ENCODE results near the gene PCBP3. TPM values are rescaled to one million over a fixed set of nuclear protein-coding genes. Genes with fewer than 3 reads are reported as not detected.

PCBP3 gene
- total RNA-seq, 2 donors from 2014 or later = 0.77 to 17.2 TPM

DNA sequence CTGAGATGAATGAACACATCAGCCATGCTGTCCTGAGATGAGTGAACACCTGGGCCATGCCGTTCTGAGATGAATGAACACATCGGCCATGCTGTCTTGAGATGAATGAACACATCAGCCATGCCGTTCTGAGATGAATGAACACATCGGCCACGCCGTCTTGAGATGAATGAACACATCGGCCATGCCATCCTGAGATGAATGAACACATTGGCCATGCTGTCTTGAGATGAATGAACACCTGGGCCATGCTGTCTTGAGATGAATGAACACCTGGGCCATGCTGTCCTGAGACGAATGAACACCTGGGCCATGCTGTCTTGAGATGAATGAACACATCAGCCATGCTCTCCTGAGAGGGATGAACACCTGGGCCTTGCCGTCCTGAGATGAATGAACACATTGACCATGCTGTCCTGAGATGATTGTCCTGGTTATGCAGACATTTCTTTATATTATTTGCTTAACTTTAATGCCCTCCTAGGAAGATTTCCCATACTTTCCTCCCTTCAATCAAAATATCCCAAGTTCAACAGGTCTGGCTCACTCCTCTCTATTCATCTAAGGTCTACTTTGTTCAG lies 289.5 kb downstream of the PCBP3 start:
- no peaks in the 10 kb centered on the region for H3K27me3 ChIP-seq (replicated peaks; ENCODE audit: insufficient read depth)
- intact Hi-C loops (cut with DNase I) = no loop called here
- H3K4me3 ChIP-seq = no peak overlapping the region
- H3K36me3 ChIP-seq = no peaks in the 10 kb centered on the region
- WGBS = 72% methylated on average over 9 of the region's 9 CpGs
- TF ChIP-seq POLR2AphosphoS5 (IDR thresholded peaks at IDR 0.05) (no peak), CTCF (IDR thresholded peaks at IDR 0.05) (no peak), POLR2A (IDR thresholded peaks at IDR 0.05) (no peak)
- H3K9me3 ChIP-seq = no peaks in the 10 kb centered on the region
- H3K27ac ChIP-seq = no peak overlapping the region
- no peaks in the 10 kb centered on the region for H3K4me1 ChIP-seq (replicated peaks)
- no peak for DNase-seq (ENCODE audit: low spot score)

- WGBS = 68% methylated on average over 6 of the region's 6 CpGs
- H3K36me3 ChIP-seq = no peaks in the 10 kb centered on the region
- H3K27me3 ChIP-seq (replicated peaks; ENCODE audit: insufficient read depth) = no peaks in the 10 kb centered on the region
- TF ChIP-seq POLR2A (IDR thresholded peaks at IDR 0.05) = no peak
- no peaks in the 10 kb centered on the region for H3K4me1 ChIP-seq (replicated peaks)
- H3K27ac ChIP-seq = no peak overlapping the region
- DNase-seq (ENCODE audit: low spot score) = no peak
- H3K4me3 ChIP-seq = no peak overlapping the region
- H3K9me3 ChIP-seq = no peaks in the 10 kb centered on the region
- intact Hi-C loops (cut with DNase I) = no loop called here
Measured at GRCh38 chr21:45934085-45934484, 290.6 kb downstream of the PCBP3 start.

GRCh38 chr21:45934554-45934953 lies 291.0 kb downstream of the PCBP3 start:
- H3K4me3 ChIP-seq = no peak overlapping the region
- 86% methylated on average over 3 of the region's 3 CpGs for WGBS
- H3K9me3 ChIP-seq = no peaks in the 10 kb centered on the region
- no peaks in the 10 kb centered on the region for H3K27me3 ChIP-seq (replicated peaks; ENCODE audit: insufficient read depth)
- DNase-seq (ENCODE audit: low spot score) = no peak
- intact Hi-C loops (cut with DNase I) = no loop called here
- TF ChIP-seq POLR2A (IDR thresholded peaks at IDR 0.05) = no peak
- no peak for TF ChIP-seq CTCF (IDR thresholded peaks at IDR 0.05)
- TF ChIP-seq POLR2AphosphoS5 (IDR thresholded peaks at IDR 0.05) = no peak
- no peaks in the 10 kb centered on the region for H3K4me1 ChIP-seq (replicated peaks)
- H3K36me3 ChIP-seq = no peaks in the 10 kb centered on the region
- no peak overlapping the region for H3K27ac ChIP-seq

- TF ChIP-seq CTCF (IDR thresholded peaks at IDR 0.05) (no peak), POLR2AphosphoS5 (IDR thresholded peaks at IDR 0.05) (no peak), POLR2A (IDR thresholded peaks at IDR 0.05) (no peak)
- no peaks in the 10 kb centered on the region for H3K36me3 ChIP-seq
- H3K4me3 ChIP-seq = no peak overlapping the region
- no peak overlapping the region for H3K27ac ChIP-seq
- no peaks in the 10 kb centered on the region for H3K27me3 ChIP-seq (replicated peaks; ENCODE audit: insufficient read depth)
- H3K4me1 ChIP-seq (replicated peaks) = no peaks in the 10 kb centered on the region
- no peak for DNase-seq (ENCODE audit: low spot score)
- 91% methylated on average over 3 of the region's 3 CpGs for WGBS
- intact Hi-C loops (cut with DNase I) = no loop called here
- no peaks in the 10 kb centered on the region for H3K9me3 ChIP-seq
Measured at GRCh38 chr21:45935628-45936027, 292.1 kb downstream of the PCBP3 start.

DNA sequence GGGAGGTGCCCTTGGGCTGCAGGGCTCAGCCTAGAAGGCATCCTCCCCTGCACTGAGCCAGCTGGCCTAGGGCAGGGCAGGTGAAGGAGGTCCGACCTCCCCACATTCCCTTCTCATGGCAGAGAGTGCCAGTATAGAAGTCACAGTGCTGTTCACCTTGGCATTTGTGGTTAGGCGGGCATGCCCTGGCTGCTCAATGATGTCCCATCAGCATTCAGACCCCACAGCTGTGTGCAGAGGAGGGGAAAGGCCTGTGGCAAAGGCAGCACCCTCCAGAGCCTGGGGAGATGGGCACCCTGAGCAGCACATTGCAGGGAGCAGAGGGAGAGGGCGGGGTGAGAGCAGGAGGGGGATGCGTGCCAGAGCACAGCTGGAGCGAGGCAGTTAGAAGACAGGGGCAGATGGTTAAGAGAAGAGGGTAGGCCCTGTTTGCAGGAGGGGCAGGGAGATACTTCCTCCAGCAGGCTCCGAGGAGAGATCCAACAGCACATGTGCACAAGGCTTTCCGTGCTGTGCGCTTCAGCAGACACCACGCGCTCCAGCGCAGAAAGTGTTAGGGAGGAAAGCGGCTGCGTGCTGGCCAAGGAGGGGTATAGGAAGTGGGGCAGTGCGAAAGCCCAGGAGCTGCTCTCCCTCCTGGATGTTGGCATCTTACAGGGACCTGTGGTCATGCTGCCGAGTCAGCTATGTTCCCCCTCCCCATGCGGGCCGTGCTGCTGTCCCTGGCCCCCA lies 294.4 kb downstream of the PCBP3 start:
- Histone ChIP-seq H3K27ac (no peak overlapping the region), H3K4me3 (no peak overlapping the region), H3K4me1 (replicated peaks) (no peaks in the 10 kb centered on the region), H3K36me3 (no peaks in the 10 kb centered on the region), H3K27me3 (replicated peaks; ENCODE audit: insufficient read depth) (no peaks in the 10 kb centered on the region), H3K9me3 (no peaks in the 10 kb centered on the region)
- DNase-seq (ENCODE audit: low spot score) = no peak
- WGBS = 87% methylated on average over 17 of the region's 17 CpGs
- TF ChIP-seq POLR2A (IDR thresholded peaks at IDR 0.05) (no peak), CTCF (IDR thresholded peaks at IDR 0.05) (no peak), POLR2AphosphoS5 (IDR thresholded peaks at IDR 0.05) (no peak)
- intact Hi-C loops (cut with DNase I) = no loop called here
